ENCODE data around the gene ZNF234. TPM values are rescaled to one million over a fixed set of nuclear protein-coding genes. Genes with fewer than 3 reads are reported as not detected.

The ZNF234 gene
- total and polyA plus RNA-seq, 4 donors: 1.1 to 5.2 (median 3.2) TPM

DNA sequence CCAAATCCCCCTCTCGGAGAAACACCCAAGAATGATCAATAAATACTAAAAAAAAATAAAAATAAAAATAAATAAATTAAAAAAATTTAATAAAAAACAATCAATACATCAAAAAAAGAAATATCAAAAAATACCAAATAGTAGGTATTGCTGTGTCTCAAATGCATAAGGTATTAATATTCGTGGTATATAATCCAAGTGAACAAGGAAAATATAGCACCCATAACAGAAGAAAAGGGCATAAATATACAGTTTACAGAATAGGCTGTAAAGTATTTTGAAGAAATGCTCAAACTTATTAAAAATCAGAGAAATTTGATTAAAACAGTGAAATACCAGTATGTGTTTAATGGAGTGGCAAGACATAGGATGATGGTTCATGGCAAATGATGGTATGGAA is 63.4 kb downstream of the ZNF234 start:
- WGBS: 63% methylated on average over 2 of the region's 2 CpGs
- Histone ChIP-seq H3K4me3 (ENCODE audit: low read depth in 1 of 3, low read length in 3 of 3) (no peak overlapping the region), H3K27me3 (ENCODE audit: control insufficient read depth in 4 of 4, insufficient read depth in 4 of 4, low read length in 3 of 4) (peaks cover 0 to 3% (median 0%) of the 10 kb centered on the region in 4 donors), H3K9me3 (ENCODE audit: control insufficient read depth in 4 of 4, low read length in 3 of 4) (peaks cover 1 to 27% (median 10%) of the 10 kb centered on the region in 4 donors), H3K27ac (ENCODE audit: low read depth in 1 of 2, low read length in 2 of 2) (no peak overlapping the region), H3K9ac (ENCODE audit: low read depth in 1 of 2, low read length in 2 of 2) (no peak overlapping the region), H3K4me1 (ENCODE audit: control insufficient read depth in 4 of 4, insufficient read depth in 4 of 4, low read length in 3 of 4) (peaks cover 0 to 8% (median 5%) of the 10 kb centered on the region in 4 donors), H3K36me3 (ENCODE audit: control insufficient read depth in 4 of 4, insufficient read depth in 3 of 4, low read depth in 1 of 4, low read length in 3 of 4) (peaks cover 0 to 5% (median 0%) of the 10 kb centered on the region in 4 donors)
- TF ChIP-seq, protein P1, sequence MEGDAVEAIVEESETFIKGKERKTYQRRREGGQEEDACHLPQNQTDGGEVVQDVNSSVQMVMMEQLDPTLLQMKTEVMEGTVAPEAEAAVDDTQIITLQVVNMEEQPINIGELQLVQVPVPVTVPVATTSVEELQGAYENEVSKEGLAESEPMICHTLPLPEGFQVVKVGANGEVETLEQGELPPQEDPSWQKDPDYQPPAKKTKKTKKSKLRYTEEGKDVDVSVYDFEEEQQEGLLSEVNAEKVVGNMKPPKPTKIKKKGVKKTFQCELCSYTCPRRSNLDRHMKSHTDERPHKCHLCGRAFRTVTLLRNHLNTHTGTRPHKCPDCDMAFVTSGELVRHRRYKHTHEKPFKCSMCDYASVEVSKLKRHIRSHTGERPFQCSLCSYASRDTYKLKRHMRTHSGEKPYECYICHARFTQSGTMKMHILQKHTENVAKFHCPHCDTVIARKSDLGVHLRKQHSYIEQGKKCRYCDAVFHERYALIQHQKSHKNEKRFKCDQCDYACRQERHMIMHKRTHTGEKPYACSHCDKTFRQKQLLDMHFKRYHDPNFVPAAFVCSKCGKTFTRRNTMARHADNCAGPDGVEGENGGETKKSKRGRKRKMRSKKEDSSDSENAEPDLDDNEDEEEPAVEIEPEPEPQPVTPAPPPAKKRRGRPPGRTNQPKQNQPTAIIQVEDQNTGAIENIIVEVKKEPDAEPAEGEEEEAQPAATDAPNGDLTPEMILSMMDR (IDR thresholded peaks at IDR 0.05; ENCODE audit: low read depth, low read length, missing input control): no peak
- TF ChIP-seq YY1 (IDR thresholded peaks at IDR 0.05) (no peak), FOXA1 (IDR thresholded peaks at IDR 0.05) (no peak), SP1 (IDR thresholded peaks at IDR 0.05) (no peak), EGR1 (IDR thresholded peaks at IDR 0.05; ENCODE audit: low read depth in 2 of 2) (no peak), REST (IDR thresholded peaks at IDR 0.05) (no peak), NR2F2 (IDR thresholded peaks at IDR 0.05) (no peak), GABPA (IDR thresholded peaks at IDR 0.05 in 1 of 2, conservative IDR thresholded peaks at IDR 0.05 in 1 of 2) (no peak), HNF4A (conservative IDR thresholded peaks at IDR 0.05) (no peak), FOXA2 (IDR thresholded peaks at IDR 0.05) (no peak), RAD21 (IDR thresholded peaks at IDR 0.05) (no peak), TAF1 (conservative IDR thresholded peaks at IDR 0.05) (no peak), HNF4G (IDR thresholded peaks at IDR 0.05) (no peak), RXRA (IDR thresholded peaks at IDR 0.05) (no peak), JUND (IDR thresholded peaks at IDR 0.05) (no peak)
- TF ChIP-seq, protein P2, sequence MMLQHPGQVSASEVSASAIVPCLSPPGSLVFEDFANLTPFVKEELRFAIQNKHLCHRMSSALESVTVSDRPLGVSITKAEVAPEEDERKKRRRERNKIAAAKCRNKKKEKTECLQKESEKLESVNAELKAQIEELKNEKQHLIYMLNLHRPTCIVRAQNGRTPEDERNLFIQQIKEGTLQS (IDR thresholded peaks at IDR 0.05): no peak
- TF ChIP-seq, protein P3, sequence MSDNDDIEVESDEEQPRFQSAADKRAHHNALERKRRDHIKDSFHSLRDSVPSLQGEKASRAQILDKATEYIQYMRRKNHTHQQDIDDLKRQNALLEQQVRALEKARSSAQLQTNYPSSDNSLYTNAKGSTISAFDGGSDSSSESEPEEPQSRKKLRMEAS (IDR thresholded peaks at IDR 0.05): no peak
- TF ChIP-seq, protein P4, sequence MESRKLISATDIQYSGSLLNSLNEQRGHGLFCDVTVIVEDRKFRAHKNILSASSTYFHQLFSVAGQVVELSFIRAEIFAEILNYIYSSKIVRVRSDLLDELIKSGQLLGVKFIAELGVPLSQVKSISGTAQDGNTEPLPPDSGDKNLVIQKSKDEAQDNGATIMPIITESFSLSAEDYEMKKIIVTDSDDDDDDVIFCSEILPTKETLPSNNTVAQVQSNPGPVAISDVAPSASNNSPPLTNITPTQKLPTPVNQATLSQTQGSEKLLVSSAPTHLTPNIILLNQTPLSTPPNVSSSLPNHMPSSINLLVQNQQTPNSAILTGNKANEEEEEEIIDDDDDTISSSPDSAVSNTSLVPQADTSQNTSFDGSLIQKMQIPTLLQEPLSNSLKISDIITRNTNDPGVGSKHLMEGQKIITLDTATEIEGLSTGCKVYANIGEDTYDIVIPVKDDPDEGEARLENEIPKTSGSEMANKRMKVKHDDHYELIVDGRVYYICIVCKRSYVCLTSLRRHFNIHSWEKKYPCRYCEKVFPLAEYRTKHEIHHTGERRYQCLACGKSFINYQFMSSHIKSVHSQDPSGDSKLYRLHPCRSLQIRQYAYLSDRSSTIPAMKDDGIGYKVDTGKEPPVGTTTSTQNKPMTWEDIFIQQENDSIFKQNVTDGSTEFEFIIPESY (IDR thresholded peaks at IDR 0.05): no peak
- no peak for DNase-seq (ENCODE audit: low spot score)

All from liver (tissue), 9 donors.